ENCODE data around the gene MYL7. TPM values are rescaled to one million over a fixed set of nuclear protein-coding genes. Genes with fewer than 3 reads are reported as not detected.

MYL7 gene
- total RNA-seq, 5 donors from 2014 or later (not counting 1 experiment from before 2014, with no cell fraction given): not detected

DNA sequence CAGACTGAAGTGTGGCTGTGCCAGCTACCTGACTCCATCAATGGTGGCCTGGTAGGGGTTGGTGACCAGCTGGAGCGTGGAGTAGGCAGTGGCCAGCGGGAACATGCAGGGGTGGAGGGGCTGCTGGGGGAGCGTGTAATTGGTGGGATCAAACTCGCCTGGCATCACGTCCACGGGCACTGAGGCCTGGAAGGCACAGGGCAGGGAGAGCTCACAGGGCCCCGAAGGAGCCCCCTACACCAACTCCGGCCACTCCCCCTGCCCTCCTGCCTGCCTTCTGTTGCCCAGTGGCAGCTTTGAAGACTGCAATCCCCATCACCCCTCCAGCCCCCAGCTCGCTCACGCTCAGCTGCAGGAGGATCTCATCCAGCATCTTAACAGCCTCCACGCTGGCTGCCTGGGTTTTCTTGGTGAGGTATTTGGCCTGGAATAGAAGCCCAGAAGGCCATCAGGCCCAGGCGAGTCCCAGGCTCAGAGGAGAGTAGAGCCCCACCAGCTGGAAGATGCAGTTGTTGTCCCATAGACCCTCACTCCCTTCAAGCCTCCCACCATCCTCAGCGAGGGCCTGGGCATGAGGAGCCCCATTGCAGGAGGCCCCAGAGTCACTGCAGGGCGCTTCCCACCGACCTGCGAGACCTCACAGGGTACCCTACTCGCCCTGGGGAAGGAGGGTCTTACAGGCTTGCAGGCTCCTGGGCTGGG is 24.9 kb downstream of the MYL7 start:
- H3K36me3 Mint-ChIP-seq: peaks cover 38% of the 10 kb centered on the region

DNA sequence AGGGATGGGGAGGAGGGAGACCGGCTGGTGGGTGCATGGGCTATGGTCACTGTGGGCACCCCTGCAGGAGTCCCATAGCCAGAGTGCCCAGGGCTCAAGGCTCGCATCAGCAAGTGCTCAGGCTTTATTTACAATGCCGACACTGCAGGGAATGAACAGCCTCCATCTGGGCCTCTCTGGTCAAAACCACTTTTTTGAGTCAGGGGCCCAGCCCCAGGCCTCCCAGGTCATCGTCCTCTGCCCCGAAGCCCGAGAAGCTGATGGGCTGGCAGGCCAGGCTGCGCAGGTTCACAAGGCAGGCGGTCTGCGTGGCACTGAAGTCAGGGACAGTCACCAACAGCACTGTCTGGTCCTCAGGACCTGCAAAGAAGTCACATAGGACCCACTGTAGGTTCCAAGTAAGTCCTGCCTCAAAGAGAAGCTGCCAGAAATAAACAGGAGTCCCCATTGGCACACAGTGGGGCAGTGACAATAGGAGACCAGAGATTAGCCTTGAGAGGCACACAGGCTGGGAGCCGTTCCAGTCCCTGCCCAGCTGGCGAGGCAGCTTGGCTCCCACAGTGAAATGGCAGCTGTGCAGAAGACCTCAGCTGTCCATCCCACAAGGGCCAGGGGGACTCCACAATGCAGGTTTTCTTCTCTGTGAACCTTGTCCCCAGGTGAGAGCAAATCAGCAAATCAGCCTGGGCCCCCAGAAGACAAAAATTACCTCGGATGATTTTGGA is 26.4 kb downstream of the MYL7 start:
- POLR2A ChIA-PET: no interaction called here
- WGBS (ENCODE audit: insufficient coverage): 94% methylated on average over 12 of the region's 12 CpGs
- H3K27me3 ChIP-seq (replicated peaks in 1 of 2; ENCODE audit: control insufficient read depth in 2 of 2, extremely low read depth in 1 of 2, insufficient read depth in 2 of 2, low read length in 1 of 2): no peaks in the 10 kb centered on the region
- peaks cover 24 to 29% of the 10 kb centered on the region in 2 donors for H3K36me3 ChIP-seq (ENCODE audit: control insufficient read depth in 2 of 2, extremely low read depth in 1 of 2, insufficient read depth in 1 of 2, low read length in 1 of 2)
- ATAC-seq (replicated peaks in 1 of 4) (no peak), DNase-seq (no peak)
- Mint-ChIP-seq H3K4me1 (peaks cover 7 to 8% (median 7%) of the 10 kb centered on the region in 3 donors), H3K27ac (no peak overlapping the region), H3K9me3 (no peaks in the 10 kb centered on the region), H3K4me3 (no peak overlapping the region), H3K36me3 (peaks cover 27% of the 10 kb centered on the region), H3K27me3 (no peaks in the 10 kb centered on the region)
- no peak overlapping the region for H3K27ac ChIP-seq (ENCODE audit: low read length)
- CTCF ChIA-PET: no interaction called here
- no peaks in the 10 kb centered on the region for H3K9me3 ChIP-seq
- no peaks in the 10 kb centered on the region for H3K4me1 ChIP-seq (ENCODE audit: control insufficient read depth in 1 of 2, extremely low read depth in 1 of 2, insufficient read depth in 2 of 2, low read length in 2 of 2)
- no peak overlapping the region for H3K4me3 ChIP-seq (ENCODE audit: control insufficient read depth in 1 of 2, extremely low read depth in 1 of 2, low read length in 1 of 2)

More for the DNA sequence above, 24.9 kb downstream of the MYL7 start:
- 98% methylated on average over 12 of the region's 17 CpGs for WGBS (ENCODE audit: insufficient coverage)
- ATAC-seq (replicated peaks in 1 of 4) (no peak), DNase-seq (no peak)
- H3K4me3 ChIP-seq (ENCODE audit: control insufficient read depth in 1 of 2, extremely low read depth in 1 of 2, low read length in 1 of 2): no peak overlapping the region
- no peaks in the 10 kb centered on the region for H3K9me3 ChIP-seq
- no peaks in the 10 kb centered on the region for H3K27me3 ChIP-seq (replicated peaks in 1 of 2; ENCODE audit: control insufficient read depth in 2 of 2, extremely low read depth in 1 of 2, insufficient read depth in 2 of 2, low read length in 1 of 2)
- H3K9me3 Mint-ChIP-seq: no peaks in the 10 kb centered on the region
- H3K27me3 Mint-ChIP-seq: no peaks in the 10 kb centered on the region
- peaks cover 22 to 43% of the 10 kb centered on the region in 2 donors for H3K36me3 ChIP-seq (ENCODE audit: control insufficient read depth in 2 of 2, extremely low read depth in 1 of 2, insufficient read depth in 1 of 2, low read length in 1 of 2)
- no peak overlapping the region for H3K4me3 Mint-ChIP-seq
- POLR2A ChIA-PET: no interaction called here
- no peak overlapping the region for H3K27ac ChIP-seq (ENCODE audit: low read length)
- H3K4me1 ChIP-seq (ENCODE audit: control insufficient read depth in 1 of 2, extremely low read depth in 1 of 2, insufficient read depth in 2 of 2, low read length in 2 of 2): no peaks in the 10 kb centered on the region
- H3K27ac Mint-ChIP-seq: no peak overlapping the region
- CTCF ChIA-PET: no interaction called here
- H3K4me1 Mint-ChIP-seq: peaks cover 19 to 20% (median 20%) of the 10 kb centered on the region in 3 donors

DNA sequence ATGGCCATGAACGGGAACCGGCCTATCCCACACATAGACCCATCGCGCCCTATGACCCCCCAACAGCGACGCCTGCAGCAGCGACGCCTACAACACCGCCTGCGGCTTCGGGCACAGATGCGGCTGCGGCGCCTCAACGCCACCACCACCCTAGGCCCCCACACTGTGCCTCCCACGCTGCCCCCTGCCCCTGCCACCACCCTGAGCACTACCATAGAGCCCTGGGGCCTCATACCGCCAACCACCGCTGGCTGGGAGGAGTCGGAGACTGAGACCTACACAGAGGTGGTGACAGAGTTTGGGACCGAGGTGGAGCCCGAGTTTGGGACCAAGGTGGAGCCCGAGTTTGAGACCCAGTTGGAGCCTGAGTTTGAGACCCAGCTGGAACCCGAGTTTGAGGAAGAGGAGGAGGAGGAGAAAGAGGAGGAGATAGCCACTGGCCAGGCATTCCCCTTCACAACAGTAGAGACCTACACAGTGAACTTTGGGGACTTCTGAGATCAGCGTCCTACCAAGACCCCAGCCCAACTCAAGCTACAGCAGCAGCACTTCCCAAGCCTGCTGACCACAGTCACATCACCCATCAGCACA is 27.3 kb downstream of the MYL7 start:
- Mint-ChIP-seq H3K4me3 (no peak overlapping the region), H3K4me1 (no peaks in the 10 kb centered on the region), H3K9me3 (no peaks in the 10 kb centered on the region), H3K27ac (no peak overlapping the region), H3K36me3 (peaks cover 22% of the 10 kb centered on the region), H3K27me3 (no peaks in the 10 kb centered on the region)
- POLR2A ChIA-PET: no interaction called here
- Histone ChIP-seq H3K4me1 (ENCODE audit: control insufficient read depth in 1 of 2, extremely low read depth in 1 of 2, insufficient read depth in 2 of 2, low read length in 2 of 2) (no peaks in the 10 kb centered on the region), H3K9me3 (no peaks in the 10 kb centered on the region), H3K36me3 (ENCODE audit: control insufficient read depth in 2 of 2, extremely low read depth in 1 of 2, insufficient read depth in 1 of 2, low read length in 1 of 2) (peaks cover 17 to 23% of the 10 kb centered on the region in 2 donors), H3K27ac (ENCODE audit: low read length) (no peak overlapping the region), H3K4me3 (ENCODE audit: control insufficient read depth in 1 of 2, extremely low read depth in 1 of 2, low read length in 1 of 2) (no peak overlapping the region), H3K27me3 (replicated peaks in 1 of 2; ENCODE audit: control insufficient read depth in 2 of 2, extremely low read depth in 1 of 2, insufficient read depth in 2 of 2, low read length in 1 of 2) (peaks cover 0 to 3% of the 10 kb centered on the region in 2 experiments)
- WGBS (ENCODE audit: insufficient coverage): 96% methylated on average over 16 of the region's 24 CpGs
- CTCF ChIA-PET: no interaction called here
- no peak for ATAC-seq (replicated peaks in 1 of 4)
- no peak for DNase-seq

DNA sequence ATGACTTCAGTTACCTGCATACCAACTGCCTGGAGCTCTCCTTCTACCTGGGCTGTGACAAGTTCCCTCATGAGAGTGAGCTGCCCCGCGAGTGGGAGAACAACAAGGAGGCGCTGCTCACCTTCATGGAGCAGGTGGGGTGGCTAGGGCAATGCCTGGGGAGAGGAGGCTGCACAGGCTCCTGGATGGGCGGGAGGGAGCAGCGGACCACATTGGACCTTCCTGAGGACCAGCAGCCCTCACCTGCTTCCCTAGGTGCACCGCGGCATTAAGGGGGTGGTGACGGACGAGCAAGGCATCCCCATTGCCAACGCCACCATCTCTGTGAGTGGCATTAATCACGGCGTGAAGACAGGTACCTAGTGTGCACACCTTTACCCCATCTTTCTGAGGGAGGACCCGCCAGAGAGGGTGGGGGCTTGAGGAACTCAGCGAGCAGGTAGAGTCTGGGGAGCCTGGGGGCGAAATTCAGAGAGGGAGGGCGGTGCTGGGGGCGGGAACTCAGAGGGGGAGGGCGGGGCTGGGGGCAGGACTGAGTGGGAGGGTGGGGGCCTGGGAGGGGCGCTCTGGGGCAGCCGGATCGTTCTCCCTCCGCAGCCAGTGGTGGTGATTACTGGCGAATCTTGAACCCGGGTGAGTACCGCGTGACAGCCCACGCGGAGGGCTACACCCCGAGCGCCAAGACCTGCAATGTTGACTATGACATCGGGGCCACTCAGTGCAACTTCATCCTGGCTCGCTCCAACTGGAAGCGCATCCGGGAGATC is 28.0 kb downstream of the MYL7 start:
- H3K9me3 Mint-ChIP-seq: no peaks in the 10 kb centered on the region
- no peak overlapping the region for H3K4me3 Mint-ChIP-seq
- Histone ChIP-seq H3K4me3 (ENCODE audit: control insufficient read depth in 1 of 2, extremely low read depth in 1 of 2, low read length in 1 of 2) (no peak overlapping the region), H3K9me3 (no peaks in the 10 kb centered on the region), H3K27ac (ENCODE audit: low read length) (no peak overlapping the region), H3K4me1 (ENCODE audit: control insufficient read depth in 1 of 2, extremely low read depth in 1 of 2, insufficient read depth in 2 of 2, low read length in 2 of 2) (no peaks in the 10 kb centered on the region), H3K27me3 (replicated peaks in 1 of 2; ENCODE audit: control insufficient read depth in 2 of 2, extremely low read depth in 1 of 2, insufficient read depth in 2 of 2, low read length in 1 of 2) (peaks cover 0 to 7% of the 10 kb centered on the region in 2 experiments), H3K36me3 (ENCODE audit: control insufficient read depth in 2 of 2, extremely low read depth in 1 of 2, insufficient read depth in 1 of 2, low read length in 1 of 2) (peaks cover 20 to 23% of the 10 kb centered on the region in 2 donors)
- WGBS (ENCODE audit: insufficient coverage): 99% methylated on average over 11 of the region's 34 CpGs
- H3K4me1 Mint-ChIP-seq: no peaks in the 10 kb centered on the region
- H3K27ac Mint-ChIP-seq: no peak overlapping the region
- CTCF ChIA-PET: no interaction called here
- H3K36me3 Mint-ChIP-seq: peaks cover 17% of the 10 kb centered on the region
- POLR2A ChIA-PET: no interaction called here
- no peak for ATAC-seq (replicated peaks in 1 of 4)
- no peaks in the 10 kb centered on the region for H3K27me3 Mint-ChIP-seq
- DNase-seq: no peak

DNA sequence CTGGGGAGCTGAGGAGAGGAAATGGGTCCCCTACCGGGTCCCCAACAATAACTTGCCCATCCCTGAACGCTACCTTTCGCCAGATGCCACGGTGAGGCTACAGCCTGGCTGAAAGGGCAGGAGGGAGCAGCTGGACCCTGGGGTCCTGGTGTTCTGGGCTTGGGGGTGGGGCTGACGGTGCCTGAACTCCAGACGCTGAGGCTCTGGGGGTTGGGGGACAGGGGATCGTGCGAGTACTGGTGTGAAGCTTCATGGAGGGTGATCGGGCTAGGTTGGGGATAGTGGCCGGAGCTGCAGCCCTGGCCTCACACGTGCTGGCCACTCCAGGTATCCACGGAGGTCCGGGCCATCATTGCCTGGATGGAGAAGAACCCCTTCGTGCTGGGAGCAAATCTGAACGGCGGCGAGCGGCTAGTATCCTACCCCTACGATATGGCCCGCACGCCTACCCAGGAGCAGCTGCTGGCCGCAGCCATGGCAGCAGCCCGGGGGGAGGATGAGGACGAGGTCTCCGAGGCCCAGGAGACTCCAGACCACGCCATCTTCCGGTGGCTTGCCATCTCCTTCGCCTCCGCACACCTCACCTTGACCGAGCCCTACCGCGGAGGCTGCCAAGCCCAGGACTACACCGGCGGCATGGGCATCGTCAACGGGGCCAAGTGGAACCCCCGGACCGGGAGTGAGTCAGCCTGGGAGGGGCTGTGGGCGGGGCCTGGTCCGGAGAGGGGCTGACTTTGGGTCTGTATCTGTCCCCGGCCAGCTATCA is 28.7 kb downstream of the MYL7 start:
- Histone ChIP-seq H3K27me3 (replicated peaks in 1 of 2; ENCODE audit: control insufficient read depth in 2 of 2, extremely low read depth in 1 of 2, insufficient read depth in 2 of 2, low read length in 1 of 2) (peaks cover 0 to 9% of the 10 kb centered on the region in 2 experiments), H3K36me3 (ENCODE audit: control insufficient read depth in 2 of 2, extremely low read depth in 1 of 2, insufficient read depth in 1 of 2, low read length in 1 of 2) (peaks cover 20% of the 10 kb centered on the region in 2 donors), H3K9me3 (no peaks in the 10 kb centered on the region), H3K4me1 (ENCODE audit: control insufficient read depth in 1 of 2, extremely low read depth in 1 of 2, insufficient read depth in 2 of 2, low read length in 2 of 2) (no peaks in the 10 kb centered on the region), H3K4me3 (ENCODE audit: control insufficient read depth in 1 of 2, extremely low read depth in 1 of 2, low read length in 1 of 2) (no peak overlapping the region), H3K27ac (ENCODE audit: low read length) (no peak overlapping the region)
- Mint-ChIP-seq H3K4me3 (no peak overlapping the region), H3K4me1 (no peaks in the 10 kb centered on the region), H3K27ac (no peak overlapping the region), H3K9me3 (no peaks in the 10 kb centered on the region), H3K36me3 (peaks cover 13% of the 10 kb centered on the region), H3K27me3 (peaks cover 0 to under 1% of the 10 kb centered on the region in 2 donors)
- 93% methylated on average over 37 of the region's 41 CpGs for WGBS (ENCODE audit: insufficient coverage)
- ATAC-seq (replicated peaks in 1 of 4) (no peak), DNase-seq (no peak)
- CTCF ChIA-PET: no interaction called here
- POLR2A ChIA-PET: no interaction called here

DNA sequence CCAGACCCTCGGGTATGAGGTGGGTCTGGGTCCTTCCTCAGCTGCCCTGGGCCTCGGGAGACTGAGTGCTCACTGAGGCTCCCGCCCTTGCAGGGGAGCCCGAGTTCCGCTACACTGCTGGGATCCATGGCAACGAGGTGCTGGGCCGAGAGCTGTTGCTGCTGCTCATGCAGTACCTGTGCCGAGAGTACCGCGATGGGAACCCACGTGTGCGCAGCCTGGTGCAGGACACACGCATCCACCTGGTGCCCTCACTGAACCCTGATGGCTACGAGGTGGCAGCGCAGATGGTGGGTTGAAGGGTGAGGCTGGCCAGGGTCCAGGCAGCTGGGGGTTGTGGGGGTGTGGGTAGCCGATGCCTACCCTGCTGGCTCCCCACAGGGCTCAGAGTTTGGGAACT is 29.4 kb downstream of the MYL7 start:
- DNase-seq (no peak), ATAC-seq (replicated peaks in 1 of 4) (no peak)
- CTCF ChIA-PET: no interaction called here
- Histone ChIP-seq H3K36me3 (ENCODE audit: control insufficient read depth in 2 of 2, extremely low read depth in 1 of 2, insufficient read depth in 1 of 2, low read length in 1 of 2) (peaks cover 16 to 18% of the 10 kb centered on the region in 2 donors), H3K4me1 (ENCODE audit: control insufficient read depth in 1 of 2, extremely low read depth in 1 of 2, insufficient read depth in 2 of 2, low read length in 2 of 2) (no peaks in the 10 kb centered on the region), H3K27me3 (replicated peaks in 1 of 2; ENCODE audit: control insufficient read depth in 2 of 2, extremely low read depth in 1 of 2, insufficient read depth in 2 of 2, low read length in 1 of 2) (peaks cover 0 to 13% of the 10 kb centered on the region in 2 experiments), H3K9me3 (no peaks in the 10 kb centered on the region), H3K27ac (ENCODE audit: low read length) (no peak overlapping the region), H3K4me3 (ENCODE audit: control insufficient read depth in 1 of 2, extremely low read depth in 1 of 2, low read length in 1 of 2) (no peak overlapping the region)
- H3K9me3 Mint-ChIP-seq: no peaks in the 10 kb centered on the region
- H3K27me3 Mint-ChIP-seq: peaks cover 0 to 2% of the 10 kb centered on the region in 2 donors
- H3K4me1 Mint-ChIP-seq: no peaks in the 10 kb centered on the region
- WGBS (ENCODE audit: insufficient coverage): 88% methylated on average over 15 of the region's 16 CpGs
- POLR2A ChIA-PET: interaction anchor here in 1 of 2 donors (0.6 kb wide), 1 partner anchor 28 kb away, joined by 5 read pairs; no protein-coding TSS in a partner anchor
- H3K27ac Mint-ChIP-seq: no peak overlapping the region
- H3K4me3 Mint-ChIP-seq: no peak overlapping the region
- peaks cover 13% of the 10 kb centered on the region for H3K36me3 Mint-ChIP-seq

Measured in T-cell (primary cell).